Fibroblast of peridontal ligament (primary cell): Measurements from ENCODE around the gene GFRA1.
"Not testable (repeated sequence)": the region's sequence is repeated elsewhere in the genome, so short reads cannot be mapped to it uniquely, and the experiment has no call there.

ENCODE experiments used
- DNase-seq: peaks from one replicate; pipeline ENCODE4 v3.0.0-alpha.2; 2010; ENCODE audit errors: extremely low read depth

GFRA1 gene

DNA sequence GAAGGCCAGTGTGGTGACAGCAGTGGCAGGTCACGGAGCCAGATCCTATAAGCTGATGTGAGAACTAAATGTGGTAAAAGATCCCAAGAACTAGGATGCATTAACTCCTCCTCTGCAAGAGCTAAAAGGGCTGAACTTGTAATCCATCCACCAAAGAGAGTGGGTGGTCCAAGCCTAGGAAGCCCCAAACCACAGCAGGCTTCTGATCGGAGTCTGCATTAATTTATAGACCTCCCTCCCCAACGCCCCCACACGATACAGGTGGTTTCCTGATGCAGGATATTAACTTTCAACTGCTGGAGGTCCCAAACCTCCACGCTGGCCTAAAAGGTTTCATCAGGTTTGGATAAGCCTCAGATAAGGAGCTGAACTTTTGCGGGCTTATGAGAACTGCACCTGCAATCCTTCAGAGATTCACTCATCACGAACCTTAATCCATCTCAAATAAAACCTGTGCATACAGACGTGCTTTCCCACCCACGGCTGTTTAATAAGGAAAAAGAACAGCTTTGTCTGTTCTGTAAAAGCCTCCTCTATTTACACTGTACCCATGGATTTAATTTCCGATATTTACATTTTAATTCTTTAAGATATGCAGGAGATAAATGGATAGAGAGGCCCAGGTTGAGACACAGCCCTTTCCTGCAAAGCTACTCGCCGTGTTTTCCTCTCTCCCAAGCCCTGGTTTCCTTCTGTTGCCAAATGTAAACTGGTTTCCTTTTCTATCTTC, 74.9 kb downstream of the GFRA1 start:
- no peak for DNase-seq

DNA sequence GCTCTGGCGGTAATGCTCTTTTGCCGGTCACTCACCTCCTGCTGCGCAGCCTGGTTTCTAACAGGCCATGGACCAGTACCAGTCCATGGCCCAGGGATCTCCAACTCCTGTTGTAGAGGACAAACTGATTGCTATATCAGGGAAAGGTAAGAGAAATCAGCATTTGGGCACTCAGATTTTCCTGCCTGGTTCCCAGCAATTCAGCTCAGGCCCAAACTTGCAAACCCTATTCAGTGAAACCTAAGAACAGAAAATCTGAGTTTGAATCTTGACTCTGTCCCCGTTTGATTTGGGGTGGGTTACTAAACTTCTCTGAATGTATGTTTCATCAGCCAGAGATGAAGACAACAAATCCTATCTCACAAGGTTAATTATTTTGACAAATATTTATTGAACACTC, 77.4 kb downstream of the GFRA1 start:
- DNase-seq = no peak

DNA sequence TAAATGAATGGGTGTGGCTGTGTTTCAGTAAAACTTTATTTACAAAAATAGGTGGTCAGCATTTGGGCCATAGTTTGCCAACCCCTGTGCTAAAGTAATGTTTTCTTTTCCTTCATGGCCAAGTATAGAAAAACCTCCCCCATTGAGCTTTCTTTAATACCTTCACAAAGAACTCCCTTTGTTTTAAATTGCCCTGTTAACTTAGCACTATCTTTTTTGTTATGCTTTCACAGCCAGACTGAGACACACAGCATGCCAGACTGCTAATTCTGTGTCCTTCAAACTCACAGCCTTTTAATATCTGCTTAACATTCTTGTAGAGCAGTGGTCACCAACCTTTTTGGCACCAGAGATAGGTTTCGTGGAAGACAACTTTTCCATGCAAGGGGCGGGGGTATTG, 78.0 kb downstream of the GFRA1 start:
- no peak for DNase-seq

- DNase-seq = no peak
These were observed 78.9 kb downstream of the GFRA1 start for GRCh38 chr10:116194061-116194460.

- DNase-seq = no peak
These were observed 82.1 kb downstream of the GFRA1 start for GRCh38 chr10:116190883-116191282.

GRCh38 chr10:116186273-116186672, 86.7 kb downstream of the GFRA1 start:
- DNase-seq = no peak

DNA sequence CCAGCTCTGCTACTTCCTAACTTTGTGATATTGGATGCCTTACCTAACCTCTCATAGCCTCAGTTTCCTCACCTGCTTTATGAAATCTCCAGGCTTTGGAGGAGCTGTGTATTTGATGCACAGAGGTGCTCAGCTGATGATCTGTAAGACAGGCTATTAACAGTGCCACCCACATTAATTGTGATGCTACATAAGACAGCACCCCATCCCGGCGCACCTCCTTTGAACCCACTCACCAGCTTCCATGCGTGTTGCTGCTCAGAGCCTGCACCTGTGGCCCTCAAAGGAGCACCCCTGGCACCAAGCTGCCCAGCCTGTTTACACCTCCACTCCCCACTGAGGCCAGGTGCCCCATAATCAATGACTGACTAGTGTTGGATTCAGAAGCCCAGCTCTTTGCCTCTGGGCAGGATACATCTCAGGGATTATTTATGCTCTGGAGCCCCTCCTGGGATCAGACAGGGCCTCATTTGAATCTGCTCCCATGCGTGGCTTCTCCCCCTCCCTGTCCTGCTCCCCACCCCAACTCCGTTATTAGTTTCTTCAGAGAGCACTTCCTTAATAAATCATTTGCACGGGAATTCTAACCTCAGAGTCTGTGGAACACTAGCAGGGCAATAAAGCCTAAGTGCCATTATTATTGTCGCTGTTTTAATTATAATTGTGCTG, 87.7 kb downstream of the GFRA1 start:
- DNase-seq = no peak

- no peak for DNase-seq
These were observed 88.6 kb downstream of the GFRA1 start for GRCh38 chr10:116184512-116184794.

GRCh38 chr10:116183733-116184511, 89.1 kb downstream of the GFRA1 start:
- no peak for DNase-seq

- no peak for DNase-seq
These were observed 90.6 kb downstream of the GFRA1 start for GRCh38 chr10:116182426-116182825.

DNA sequence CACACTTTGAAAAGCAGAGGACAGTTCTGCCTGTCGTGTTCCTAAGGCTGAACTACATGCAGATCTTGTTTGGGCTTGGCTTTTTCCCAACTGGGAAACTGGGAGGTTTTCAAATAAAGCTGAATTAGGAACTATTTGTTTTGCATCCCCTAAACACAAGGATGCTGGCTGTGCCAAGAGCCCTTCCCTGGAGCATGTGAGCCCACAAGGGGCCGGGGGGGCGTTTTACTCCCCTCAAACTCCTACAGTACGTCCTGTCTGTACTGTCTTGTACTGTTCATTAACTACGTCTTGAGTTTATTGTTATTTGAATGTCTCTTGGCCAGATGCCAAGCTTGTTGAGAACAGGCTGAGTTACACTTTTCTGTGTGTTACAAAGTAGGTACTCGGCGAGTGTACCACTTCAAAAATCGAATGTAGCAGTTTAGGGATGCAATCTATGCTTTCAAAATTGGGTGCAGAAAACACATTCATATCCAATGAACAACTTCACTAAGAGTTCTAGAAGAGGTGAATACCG, 94.9 kb downstream of the GFRA1 start:
- no peak for DNase-seq

DNA sequence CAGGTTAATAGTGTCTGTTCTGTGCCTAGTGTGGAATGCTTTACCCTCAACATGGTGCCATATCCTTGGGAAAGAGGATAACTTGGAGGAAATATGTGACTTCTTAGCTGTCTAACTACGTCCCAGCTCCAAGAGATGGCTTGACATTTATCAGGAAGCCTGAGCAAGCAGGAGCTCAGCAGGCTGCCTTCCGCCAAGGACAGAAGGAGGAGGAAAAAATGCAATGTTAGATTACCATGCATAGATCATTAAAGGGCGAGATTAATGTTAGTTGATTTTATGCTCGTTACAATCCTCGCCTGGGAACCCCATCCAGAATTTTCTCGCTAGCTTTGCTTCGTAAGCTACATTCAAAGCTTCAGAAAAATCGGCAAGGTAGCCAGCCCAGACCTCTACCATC, 97.8 kb downstream of the GFRA1 start:
- DNase-seq = no peak

DNA sequence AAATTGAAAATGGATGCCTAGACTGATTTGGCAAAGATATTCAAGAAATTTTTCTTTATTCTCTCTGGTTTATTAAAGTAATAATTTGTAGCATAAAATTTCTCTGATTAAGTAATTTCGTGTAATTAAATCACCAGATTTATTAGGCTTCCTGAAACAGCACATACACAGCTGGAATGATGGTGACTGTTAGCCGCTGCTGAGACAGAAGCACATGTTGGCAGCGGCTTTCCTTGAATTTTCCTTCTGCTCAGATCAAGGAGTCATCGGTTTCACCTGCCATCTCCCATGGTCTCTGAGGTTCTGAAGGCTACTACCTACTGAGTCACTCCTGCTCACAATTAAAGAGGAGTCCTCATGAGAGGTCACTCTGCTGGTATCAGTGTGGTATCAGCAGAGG, 101.5 kb downstream of the GFRA1 start:
- no peak for DNase-seq

GRCh38 chr10:116170815-116171250, 102.2 kb downstream of the GFRA1 start:
- no peak for DNase-seq

DNA sequence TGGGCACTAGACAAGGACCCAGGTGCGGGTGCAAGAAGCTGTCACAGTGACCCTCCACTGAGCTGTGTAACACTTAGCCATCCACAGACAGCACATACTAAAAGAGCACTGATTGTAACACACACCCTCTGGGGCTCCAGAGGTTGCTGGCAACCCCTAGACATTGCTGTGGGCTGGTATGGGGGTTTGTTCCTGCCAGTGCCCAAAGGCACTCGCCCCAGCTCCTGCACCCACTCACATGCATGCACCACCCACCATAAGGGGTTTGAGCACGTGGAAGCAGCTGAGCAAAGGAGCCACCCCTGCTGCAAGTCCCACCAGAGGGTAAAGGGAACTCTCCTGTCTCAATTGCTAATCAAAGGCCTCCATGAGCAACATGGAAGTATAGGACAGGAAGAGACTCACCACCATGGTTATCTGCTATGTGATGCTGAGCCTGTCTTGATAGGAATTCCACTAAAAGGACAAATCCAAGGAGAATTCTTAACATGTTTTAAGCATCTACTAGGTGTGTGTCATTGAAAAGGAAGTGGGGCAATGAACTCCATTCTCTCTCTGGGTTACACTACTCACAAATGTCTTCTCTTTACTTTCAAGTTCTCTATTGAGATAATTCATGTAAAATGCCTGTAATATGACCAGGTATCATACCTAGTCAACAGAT, 103.1 kb downstream of the GFRA1 start:
- DNase-seq = no peak

DNA sequence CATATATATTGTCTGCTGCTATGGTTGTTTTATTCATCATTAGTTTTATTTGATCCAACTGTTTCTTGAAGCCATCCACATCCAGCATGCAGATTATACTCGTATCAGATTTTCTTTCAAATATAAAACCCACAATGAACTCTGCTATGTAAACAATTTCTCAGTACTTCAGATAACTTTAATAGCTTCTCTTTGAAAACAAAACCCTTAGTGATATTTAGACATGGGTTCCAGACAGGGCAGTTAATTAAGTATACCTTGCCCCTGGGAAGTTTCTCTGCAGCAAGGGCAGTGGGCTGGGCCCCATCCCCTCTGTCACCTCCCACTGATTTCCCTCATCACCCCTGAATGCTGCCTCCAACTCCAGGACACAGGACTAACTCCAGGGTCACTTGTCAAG, 104.3 kb downstream of the GFRA1 start:
- DNase-seq = no peak

GRCh38 chr10:116168329-116168728, 104.7 kb downstream of the GFRA1 start:
- DNase-seq = no peak

GRCh38 chr10:116165941-116166340, 107.1 kb downstream of the GFRA1 start:
- DNase-seq = not testable (repeated sequence)

GRCh38 chr10:116164291-116164690, 108.7 kb downstream of the GFRA1 start:
- no peak for DNase-seq

DNA sequence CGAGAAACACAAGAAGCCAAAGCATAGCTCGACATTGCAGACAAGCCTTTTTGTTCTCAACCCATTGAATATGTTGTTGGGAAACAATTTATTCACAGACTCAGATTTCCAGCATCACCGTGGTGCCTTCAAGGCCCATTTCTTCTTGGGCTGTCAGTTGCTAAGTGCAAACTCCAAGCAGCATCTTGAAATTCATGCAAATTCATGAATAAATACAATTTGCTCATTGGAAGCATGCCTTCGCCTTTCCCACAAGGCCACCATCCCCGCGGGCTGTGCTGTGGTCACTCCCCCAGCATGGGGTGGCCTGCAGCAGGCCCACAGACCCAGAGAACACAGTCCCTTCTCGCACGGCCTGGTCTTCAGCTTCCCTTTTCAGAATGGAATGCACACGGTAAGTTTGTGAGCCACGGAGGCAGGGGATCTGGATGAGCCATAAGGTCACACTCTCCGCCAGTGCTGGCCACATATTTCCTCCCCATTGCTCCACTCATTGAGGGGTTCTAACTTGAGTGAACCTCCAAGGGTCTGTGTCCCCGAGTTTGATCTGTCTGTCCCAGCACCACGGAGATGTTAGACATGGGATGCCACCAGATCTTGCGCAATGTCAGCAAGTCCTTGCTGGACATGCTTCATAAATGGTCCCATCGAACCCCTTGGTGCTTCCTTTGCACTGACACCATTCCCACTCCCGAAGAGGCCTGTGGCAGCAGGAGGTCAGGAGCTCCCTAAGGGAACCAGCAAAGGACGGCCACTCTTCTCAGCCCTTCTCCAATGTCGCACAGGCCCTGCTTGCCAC, 109.5 kb downstream of the GFRA1 start:
- no peak for DNase-seq

DNA sequence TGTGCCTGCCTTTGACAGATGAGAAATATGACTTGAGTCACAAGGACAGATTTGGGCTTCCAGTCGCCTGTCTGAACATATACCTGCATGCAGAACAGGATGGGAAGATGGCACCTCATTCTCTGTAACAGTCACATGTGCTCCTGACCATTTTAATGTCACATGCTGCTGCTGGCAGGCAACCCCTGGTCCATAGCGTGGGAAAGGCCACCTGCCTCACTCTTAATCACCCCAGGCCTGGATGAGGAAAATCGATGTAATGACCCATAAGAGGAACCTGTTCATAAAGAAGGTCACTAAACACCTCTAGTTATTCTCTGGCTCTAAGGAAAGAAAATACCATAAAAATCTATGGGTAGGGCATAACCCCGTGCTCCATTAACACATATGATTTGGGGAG, 110.2 kb downstream of the GFRA1 start:
- no peak for DNase-seq
